HG03442 (cell line): ENCODE data around the gene MGAT1.
A peak's percentile ranks its signal among the peaks of the same experiment; 100 is the strongest.
"Not testable (repeated sequence)": the region's sequence is repeated elsewhere in the genome, so short reads cannot be mapped to it uniquely, and the experiment has no call there.

Experiments used
- ATAC-seq: cut with Tn5 transposase; IDR thresholded peaks from one replicate; pipeline ENCODE4 v1.9.1; 2021; ENCODE audit warnings: mild to moderate bottlenecking, moderate library complexity; ENCODE audit not compliant: unreplicated experiment

Gene MGAT1

DNA sequence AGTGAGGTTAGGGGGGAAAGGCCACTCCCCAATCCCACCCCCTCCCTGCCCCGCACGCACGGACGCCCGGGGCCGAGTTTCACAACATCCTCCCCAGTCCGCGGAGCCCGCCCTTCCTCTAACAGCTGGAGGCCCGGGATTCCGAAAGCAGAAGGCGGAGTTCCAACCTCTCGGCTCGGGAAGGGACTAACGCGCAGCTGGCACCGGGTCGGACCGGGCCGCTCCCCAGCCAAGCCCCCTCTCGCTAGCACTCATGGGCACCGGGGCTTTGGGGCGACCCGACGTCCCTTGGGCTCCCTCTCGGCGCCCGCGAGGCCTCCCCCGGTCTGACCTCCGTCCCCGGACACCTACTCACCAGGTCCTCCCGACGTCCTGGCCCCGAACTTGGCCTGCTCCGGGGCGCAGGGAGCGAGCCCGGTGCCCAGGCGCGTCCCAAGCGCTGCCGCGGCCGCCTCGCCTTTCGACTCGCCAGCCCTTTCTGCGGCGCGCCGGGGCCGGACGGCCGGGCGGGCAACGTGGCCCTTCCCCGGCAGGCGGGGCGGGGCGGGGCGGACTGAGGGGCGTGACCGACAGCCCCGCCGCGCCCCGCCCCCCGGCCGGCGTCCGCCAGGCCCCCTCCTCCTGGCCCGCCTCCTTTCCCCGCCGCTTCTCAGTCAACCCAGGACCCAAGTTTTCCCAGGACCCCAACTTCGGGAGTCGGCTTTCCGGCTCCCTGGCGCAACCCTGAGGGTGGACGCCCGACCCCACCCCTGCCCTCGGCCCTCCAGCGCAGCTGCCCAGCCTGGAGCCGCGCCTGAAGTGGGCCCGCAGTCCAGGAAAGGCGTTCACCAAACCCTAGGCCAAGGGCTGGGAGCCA lies at the start of gene MGAT1:
Gene MGAT1 (minus strand): TSS at position 482 of the 856 bp plus-strand sequence. CDS start 9,835 bp downstream, outside the sequence.
- peak; percentile 32 for ATAC-seq

DNA sequence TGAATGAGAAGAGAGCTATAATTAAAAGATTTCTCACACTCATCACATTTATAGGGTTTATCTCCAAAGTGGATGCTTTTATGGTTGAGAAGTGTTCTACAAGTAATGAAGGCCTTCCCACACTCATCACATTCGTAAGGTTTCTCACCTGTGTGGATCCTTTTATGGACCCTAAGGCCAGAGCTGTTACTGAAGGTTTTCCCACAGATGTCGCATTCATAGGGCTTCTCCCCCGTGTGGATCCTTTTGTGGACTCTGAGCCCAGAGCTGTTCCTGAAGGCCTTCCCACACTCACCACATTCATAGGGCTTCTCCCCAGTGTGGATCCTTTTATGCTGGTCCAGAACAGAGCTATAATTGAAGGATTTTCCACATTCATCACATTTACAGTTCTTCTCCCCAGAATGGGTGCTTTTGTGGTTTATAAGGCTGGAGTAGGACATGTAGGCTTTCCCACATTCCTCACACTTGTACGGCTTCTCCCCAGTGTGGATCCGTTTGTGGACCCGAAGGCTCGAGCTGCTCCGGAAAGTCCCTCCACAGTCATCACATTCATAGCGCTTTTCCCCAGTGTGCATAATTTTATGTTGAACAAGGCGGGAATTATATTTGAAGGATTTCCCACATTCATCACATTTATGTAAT lies 48.0 kb upstream of the MGAT1 start:
- no peak for ATAC-seq

DNA sequence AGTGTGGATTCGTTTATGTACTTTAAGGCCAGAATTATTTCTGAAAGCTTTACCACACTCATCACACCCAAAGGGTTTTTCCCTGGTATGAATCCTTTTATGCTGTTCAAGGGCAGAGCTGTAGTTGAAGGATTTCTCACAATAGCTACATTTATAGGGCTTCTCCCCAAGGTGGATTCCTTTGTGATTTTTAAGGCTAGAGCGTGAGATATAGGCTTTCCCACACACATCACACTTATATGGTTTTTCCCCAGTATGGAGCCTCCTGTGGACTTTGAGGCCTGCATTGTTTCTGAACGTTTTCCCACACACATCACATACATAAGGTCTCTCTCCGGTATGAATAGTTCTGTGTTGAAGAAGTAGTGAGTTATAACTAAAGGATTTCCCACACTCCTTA lies 47.2 kb upstream of the MGAT1 start:
- no peak for ATAC-seq

DNA sequence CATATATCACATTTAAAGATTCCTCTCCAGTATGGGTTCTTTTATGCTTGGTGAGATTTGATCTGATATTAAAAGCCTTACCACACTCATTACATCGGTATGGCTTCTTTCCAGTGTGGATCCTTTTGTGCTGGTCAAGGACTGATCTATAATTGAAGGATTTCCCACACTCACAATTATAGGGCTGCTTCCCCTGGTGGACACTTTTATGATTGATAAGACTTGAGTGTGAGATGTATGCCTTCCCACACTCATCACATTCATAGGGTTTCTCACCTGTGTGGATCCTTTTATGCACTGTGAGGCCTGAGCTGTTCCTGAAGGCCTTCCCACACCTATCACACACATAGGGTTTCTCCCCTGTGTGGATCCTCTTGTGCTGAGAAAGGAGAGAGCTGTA lies 46.3 kb upstream of the MGAT1 start:
- ATAC-seq, result no peak

DNA sequence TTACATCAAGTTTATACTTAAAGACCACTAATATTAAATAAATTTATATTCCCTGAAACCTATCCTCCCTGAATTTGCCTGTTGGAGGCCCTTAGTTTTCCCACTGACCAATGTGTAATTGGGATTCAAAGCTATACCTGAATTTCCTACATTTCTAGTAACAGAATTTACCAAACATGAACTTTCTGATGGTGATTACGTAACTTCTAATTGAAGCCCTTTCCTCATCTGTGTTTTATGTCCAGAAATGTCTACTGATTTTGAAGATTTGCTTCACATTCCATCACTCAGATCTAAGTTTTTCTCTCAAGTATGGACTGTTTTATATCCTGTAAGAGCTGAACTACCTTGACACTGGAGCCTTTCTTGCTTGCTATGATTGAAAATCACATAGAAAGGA lies 45.7 kb upstream of the MGAT1 start:
- no peak for ATAC-seq

DNA sequence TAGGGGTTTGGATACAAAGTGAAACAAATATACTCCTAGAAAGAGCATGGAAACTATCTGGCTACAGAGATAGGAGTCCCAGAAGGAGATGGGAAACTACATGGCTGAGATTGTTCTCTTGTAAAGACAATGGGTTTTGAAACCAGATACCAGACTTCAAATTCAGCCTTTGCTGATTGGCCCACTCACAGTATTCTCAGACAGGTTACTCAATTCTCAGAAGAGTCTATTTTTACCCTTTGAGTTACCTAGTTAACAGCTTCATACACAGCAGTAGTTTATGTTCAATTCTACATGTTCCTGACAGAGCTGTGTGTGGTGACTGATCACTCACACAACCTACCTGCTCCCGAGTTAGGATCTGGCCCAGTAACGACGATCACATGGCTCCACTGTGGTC lies 44.4 kb upstream of the MGAT1 start:
- no peak for ATAC-seq

DNA sequence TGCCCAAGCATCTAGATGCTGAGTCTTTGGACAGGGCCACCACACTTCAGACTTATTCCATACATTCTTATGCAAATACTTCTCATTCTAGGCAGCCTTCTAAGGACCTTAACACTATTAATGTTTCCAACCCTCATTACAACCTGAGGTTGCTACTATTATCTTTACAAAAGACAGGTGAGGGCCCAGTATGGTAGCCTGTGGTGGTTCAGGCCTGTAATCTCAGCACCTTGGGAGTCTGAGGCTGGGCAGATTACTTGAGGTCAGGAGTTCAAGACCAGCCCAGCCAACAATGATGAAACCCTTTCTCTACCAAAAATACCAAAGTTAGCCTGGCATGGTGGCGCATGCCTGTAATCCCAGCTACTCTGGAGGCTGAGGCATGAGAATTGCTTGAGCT lies 42.3 kb upstream of the MGAT1 start:
- ATAC-seq, result no peak

DNA sequence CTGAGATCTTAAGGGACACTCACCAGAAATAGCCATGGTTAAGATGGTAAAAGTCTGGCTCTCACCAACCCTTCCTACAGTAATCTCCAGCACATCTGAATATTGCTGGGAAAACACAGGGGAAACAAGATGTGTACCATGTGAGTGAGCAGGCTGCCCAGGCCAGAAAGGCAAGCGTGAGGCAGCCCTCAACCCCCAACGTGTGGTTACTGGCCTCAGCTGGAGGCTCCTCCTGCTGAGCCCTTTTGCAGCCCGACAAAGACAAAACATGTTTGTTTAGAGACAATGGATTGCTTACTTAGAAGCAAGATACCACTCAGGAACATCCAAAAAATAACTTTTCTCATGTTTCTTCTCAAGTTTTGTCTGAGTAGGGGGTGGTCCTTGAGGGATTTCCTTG lies 41.8 kb upstream of the MGAT1 start:
- no peak for ATAC-seq

DNA sequence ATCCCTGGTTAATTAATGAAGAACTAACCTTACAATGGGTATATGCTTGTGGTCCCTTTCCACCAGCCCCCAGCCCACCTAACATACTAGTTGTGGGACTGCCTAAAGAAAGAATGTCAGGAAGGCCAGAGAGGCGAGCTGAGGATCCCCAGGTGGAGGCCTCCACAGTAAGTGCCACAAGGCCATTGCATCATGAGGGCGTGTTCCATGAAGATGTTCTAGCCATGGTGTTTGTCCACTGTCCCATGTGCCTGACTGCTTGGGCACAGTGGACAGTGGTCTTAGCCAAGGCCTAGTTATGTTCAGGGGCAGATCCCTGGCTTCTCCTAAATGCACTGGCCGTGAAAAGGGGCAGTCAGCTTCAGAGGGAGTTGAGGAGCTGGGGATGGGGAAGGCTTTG lies 37.3 kb upstream of the MGAT1 start:
- ATAC-seq, result no peak

DNA sequence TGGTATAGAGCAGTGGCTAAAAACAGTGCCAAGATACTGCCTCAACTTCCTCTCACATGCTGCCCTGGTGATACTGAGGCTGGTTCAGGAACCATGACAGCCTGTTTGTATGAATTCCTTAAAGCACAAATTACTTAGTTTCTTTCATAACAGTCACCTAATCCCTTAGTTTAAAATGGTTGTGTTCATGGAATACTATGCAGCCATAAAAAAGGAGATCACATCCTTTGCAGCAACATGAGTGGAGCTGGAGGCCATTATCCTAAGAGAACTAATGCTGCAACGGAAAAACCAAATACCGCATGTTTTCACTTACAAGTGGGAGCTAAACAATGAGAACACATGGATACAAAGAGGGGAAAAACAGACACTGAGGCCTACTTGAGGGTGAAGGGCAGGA lies 36.6 kb upstream of the MGAT1 start:
- ATAC-seq, result no peak

DNA sequence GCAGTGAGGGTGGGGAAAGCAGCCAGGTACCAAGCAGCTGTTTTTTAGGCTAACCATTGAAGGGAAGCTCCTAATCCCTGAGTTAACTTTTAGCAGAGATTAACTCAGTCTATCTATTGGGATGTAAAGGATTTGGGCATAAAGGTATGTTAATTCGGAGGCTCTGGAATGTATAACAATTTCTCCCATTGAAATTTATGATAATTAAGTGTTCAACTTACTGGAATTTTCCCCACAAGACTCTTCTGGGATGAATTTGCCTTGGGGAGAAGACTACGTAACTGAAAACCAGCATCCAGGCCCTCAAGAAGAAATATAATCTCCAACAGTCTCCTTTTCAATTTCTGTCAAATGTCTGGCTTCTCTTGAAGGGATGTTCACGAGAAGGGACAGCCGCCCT lies 34.9 kb upstream of the MGAT1 start:
- no peak for ATAC-seq

DNA sequence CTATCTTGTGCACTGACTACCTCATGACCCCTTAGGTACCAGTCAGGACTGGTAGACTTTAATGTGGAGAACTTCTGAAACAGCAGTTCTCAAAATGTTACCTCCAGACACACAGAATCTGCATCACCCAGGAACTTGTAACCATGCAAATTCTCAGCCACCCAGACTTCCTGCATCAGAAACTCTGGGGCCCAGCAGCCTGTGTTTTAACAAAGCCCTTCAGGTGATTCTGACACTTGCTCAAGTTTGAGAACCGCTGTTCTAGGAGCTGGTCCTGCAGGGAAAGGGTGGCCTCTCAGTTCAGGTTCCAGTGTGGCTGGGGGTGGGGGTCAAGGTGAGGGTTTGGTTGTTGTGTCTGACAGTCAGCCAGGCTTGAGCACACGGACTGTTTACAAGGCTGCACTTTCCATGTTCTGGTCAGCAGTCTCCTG lies 30.0 kb upstream of the MGAT1 start:
- peak; percentile 46 for ATAC-seq

DNA sequence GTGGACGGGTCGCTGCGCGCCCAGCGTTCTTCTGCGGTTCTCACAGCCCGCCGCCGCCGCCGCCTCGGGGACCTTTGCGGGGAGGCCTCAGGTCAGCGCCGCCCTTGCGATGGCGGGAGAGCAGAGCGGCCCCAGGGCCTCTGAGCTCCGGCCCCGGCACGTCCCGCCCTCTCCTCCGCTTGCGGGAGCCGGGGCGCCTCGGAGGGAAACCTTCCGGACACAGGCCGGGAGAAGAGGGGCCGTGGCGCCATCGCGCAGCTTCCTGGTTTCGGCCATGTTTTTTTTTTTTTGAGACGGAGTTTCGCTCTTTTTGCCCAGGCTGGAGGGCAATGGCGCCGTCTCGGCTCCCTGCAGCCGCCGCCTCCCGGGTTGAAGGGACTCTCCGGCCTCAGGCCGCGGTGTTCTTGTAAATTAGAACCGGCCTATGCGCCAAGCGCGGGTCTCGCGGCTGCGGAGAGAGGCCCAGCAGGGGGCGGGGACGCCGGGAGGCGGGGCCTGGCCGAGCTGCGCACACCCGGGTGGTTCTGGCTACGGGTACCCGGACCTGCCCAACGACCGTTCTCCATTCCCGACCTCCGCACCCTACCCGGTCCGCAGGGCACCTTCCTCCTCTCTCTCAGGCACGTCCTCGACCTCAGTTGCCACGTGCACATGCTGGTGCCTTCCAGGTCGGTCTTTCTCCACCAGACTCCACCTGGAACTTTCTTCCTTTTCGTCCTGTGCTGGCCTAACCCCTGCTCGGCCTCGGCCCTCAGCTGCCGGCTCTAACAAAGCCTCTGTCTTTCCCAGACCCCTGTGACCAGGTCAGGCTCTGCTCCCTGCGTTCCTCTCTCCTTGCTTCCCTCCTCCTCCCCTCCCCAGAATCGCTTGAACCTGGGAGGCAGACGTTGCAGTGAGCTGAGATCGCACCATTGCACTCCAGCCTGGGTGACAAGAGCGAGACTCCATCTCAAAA lies 28.8 kb upstream of the MGAT1 start:
- ATAC-seq, result peak; percentile 72

DNA sequence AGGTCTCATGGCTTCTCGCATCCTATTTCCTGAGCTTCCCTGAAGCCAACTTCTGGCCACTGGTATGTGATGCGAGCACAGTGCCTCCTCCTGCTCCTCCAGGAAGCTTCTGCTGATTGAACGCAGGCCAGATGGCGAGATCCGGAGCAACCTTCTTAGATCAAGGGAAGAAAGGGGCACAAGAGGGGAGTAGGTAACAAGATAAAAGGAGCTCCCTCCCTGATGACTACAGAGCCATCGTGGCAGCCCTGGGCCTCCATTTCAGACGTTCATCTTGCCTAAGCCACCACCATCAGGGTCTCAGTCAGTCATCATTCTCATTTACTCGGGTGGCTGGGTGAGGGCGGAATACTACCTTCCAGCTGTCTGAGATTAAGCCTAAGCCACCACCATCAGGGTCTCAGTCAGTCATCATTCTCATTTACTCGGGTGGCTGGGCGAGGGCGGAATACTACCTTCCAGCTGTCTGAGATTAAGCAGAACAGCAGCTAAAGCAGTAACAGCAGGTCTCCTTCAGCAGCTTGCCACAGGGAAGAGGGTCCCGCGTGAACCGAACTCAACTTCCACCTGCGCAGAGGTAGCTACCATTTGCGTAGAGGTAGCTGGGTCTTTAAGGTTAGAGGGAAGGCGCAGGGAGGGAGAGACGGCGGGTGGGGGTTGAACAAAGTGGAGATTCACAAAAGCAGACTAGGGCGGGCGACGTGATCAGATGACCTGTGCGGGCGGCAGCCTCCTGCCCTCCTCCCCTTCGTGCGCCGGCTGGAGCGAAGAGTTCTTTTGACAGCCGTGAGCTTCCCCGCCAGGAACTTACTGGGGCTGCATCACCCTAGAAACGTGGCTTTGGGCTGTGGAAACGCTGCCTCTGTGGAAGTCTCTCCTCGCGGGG lies 27.9 kb upstream of the MGAT1 start:
- peak; percentile 44 for ATAC-seq

DNA sequence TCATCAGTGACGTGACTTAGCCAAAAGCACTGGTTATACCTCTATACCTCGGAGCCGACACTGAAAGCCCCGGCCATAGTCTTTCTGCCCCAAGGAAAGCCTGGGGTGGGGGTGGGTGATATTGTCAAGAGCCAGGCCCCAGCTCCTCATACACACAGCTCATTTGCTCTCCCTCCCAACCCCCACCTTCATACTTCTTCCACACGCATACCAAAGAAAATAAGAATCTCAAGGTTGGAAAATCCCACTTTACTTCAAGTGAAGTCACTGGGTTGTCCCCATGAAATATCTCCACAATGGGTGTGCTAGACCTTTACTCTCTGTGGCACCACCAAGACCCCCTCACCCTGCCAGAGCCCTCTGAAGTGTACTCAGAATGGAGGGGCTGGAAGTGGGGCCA lies 27.1 kb upstream of the MGAT1 start:
- ATAC-seq, result no peak

DNA sequence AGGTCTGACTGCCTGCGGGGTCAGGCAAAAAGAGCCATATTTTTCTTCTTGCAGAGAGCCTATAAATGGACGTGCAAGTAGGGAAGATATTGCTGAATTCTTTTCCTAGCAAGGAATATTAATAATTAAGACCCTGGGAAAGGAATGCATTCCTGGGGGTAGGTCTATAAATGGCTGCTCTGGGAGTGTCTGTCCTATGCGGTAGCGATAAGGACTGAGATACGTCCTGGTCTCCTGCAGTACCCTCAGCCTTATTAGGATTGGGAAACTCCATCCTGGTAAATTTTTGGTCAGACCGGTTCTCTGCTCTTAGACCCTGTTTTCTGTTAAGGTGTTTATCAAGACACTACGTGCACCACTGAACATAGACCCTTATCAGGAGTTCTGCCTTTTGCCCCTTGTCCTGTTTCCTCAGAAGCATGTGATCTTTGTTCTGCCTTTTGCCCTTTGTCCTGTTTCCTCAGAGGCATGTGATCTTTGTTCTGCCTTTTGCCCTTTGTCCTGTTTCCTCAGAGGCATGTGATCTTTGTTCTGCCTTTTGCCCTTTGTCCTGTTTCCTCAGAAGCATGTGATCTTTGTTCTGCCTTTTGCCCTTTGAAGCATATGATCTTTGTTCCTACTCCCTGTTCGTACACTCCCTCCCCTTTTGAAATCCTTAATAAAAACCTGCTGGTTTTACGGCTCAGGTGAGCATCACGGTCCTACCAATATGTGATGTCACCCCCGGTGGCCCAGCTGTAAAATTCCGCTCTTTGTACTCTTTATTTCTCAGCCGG lies 26.3 kb upstream of the MGAT1 start:
- ATAC-seq, result not testable (repeated sequence)

DNA sequence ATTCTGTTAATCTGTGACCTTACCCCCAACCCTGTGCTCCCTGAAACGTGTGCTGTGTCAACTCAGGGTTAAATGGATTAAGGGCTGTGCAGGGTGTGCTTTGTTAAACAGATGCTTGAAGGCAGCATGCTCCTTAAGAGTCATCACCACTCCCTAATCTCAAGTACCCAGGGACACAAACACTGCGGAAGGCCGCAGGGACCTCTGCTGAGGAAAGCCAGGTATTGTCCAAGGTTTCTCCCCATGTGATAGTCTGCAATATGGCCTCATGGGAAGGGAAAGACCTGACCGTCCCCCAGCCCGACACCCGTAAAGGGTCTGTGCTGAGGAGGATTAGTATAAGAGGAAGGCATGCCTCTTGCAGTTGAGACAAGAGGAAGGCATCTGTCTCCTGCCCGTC lies 24.8 kb upstream of the MGAT1 start:
- ATAC-seq, result not testable (repeated sequence)

DNA sequence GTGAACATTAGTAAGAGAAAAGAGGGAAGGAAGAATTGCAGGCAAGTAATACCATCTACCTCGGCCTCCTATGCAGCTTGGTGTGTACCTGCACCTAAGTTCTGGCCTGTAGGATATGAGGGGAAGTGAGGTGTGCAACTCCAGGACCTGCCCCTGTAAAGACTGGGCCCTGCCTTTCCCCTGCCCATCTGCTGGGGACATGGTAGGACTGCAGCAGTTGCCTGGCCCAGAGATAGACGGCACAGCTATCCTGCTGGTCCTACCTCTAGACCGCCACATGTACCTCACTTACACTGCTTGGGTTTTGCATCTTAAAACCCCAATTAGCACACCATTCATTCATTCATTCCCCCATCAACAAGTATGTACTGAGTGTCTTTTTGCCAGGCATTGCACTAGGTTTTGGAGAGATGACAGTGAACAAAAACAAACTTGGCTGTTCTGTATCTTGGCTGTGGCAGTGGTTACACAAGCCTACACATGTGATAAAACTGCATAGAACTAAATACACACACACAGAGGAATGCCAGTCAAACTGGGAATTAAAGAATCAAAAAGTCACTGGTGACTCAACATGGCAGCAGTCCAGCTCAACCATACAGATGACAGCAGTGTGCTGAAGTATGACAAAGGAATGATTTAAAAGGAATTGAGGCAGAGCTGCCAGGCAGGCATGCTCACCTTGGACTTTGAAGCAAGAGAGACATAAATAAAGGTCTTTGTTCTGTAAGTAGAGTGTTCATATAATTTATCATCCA lies 23.3 kb upstream of the MGAT1 start:
- ATAC-seq, result no peak
